NCI-H2196 (cell line): ENCODE data around the gene TSPY3.
"Not testable (repeated sequence)": the region's sequence is repeated elsewhere in the genome, so short reads cannot be mapped to it uniquely, and the experiment has no call there.

Experiments used
- DNase-seq: peaks from one replicate; lab custom pipeline; 2025; ENCODE audit not compliant: unreplicated experiment; lab: John Stamatoyannopoulos, UW

The TSPY3 gene, protein sequence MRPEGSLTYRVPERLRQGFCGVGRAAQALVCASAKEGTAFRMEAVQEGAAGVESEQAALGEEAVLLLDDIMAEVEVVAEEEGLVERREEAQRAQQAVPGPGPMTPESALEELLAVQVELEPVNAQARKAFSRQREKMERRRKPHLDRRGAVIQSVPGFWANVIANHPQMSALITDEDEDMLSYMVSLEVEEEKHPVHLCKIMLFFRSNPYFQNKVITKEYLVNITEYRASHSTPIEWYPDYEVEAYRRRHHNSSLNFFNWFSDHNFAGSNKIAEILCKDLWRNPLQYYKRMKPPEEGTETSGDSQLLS

DNA sequence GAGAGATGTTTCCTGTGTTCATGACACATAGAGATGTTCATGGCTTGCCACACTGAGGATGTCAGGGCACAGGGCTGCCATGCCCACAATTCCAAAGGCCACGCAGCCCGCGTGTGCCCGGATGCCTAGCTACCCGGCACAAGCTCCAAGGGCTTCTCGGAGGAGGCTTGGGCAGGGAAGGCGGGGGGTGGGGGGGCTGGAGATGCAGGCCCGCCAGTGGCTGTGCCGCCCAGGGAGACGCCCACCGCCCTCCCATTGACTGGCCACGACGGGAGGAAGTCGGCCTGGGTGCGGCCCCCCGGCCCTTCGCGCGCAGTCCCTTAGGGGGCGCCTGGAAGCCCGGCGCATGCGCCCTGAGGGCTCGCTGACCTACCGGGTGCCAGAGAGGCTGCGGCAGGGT lies at the start of gene TSPY3:
TSPY3 (plus strand) TSS at position 301 of the 400 bp plus-strand sequence; CDS start at position 347, 46 bp downstream.
- DNase-seq, result not testable (repeated sequence)

DNA sequence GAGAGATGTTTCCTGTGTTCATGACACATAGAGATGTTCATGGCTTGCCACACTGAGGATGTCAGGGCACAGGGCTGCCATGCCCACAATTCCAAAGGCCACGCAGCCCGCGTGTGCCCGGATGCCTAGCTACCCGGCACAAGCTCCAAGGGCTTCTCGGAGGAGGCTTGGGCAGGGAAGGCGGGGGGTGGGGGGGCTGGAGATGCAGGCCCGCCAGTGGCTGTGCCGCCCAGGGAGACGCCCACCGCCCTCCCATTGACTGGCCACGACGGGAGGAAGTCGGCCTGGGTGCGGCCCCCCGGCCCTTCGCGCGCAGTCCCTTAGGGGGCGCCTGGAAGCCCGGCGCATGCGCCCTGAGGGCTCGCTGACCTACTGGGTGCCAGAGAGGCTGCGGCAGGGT lies 40.7 kb upstream of the TSPY3 start, which contains the start of gene TSPY8:
TSPY8 (plus strand) TSS at position 301 of the 400 bp plus-strand sequence; CDS start at position 347, 46 bp downstream.
- DNase-seq, result not testable (repeated sequence)

DNA sequence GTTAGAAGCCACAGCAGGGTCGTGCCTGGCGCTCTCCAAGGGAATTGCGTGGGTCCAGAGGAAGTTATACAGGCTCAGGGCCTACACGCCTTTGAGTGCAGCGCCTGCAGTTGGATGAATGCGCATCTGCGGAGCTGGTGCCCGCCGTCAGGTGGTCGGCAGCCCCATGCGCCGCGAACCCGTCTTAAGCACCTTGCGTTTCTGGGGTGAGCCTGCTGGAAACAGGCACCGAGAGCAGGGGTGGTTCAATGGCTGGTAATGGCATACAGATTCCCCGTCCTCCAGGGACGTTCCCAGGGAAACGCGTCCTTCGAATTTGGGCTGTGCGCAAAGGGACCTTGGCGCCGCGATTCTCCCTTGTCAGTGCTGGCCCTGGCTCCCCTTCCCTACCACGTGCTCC lies 1.7 kb upstream of the TSPY3 start:
- not testable (repeated sequence) for DNase-seq
